GM15510 (cell line): ENCODE results near the gene FOXD2.

Source experiments
- POLR2A ChIP-seq: IDR thresholded peaks from 3 replicates; pipeline ENCODE4 v1.6.1; 2011; ENCODE audit warnings: borderline replicate concordance; ENCODE audit not compliant: insufficient read length; ENCODE audit errors: extremely low read depth

The FOXD2 gene

DNA sequence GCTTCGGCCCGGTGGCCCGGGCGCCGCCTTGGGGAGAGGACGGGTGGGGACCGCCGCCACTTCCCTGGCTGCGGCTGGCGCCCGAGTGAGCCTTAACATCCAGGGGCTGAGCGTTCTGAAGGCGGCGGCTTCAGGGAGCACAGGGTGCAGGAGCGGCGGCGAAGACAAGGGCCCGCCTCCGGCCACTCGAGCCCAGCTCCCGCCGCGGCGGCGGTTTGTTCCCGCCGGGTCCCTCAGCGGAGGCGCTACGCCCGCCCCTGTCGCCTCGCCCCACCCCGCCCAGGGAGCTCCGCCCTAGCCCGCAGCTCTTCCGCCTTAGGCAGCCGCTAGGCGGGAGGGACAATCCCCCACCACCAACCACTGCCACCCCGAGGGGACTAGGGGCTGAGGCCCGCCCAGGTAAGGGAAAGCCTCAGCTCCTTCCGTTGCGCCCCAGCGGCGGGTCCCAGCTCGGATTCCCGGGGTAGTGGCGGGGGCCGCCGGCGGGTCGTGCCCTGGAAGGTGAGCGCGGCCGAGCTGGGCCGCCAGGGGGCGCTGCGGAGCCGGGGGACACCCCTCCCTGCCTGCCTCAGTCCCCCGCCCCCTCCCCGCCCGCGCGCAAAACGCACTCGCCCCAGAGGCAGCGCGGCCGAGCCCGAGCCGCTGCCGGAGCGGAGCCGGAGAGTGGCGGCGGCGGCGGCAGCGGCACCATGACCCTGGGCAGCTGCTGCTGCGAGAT is at the start of gene FOXD2:
Gene FOXD2 (plus strand): TSS at position 598 of the 718 bp plus-strand sequence. CDS start 92 bp downstream, at position 690.
- peak; percentile 69 for TF ChIP-seq POLR2A

DNA sequence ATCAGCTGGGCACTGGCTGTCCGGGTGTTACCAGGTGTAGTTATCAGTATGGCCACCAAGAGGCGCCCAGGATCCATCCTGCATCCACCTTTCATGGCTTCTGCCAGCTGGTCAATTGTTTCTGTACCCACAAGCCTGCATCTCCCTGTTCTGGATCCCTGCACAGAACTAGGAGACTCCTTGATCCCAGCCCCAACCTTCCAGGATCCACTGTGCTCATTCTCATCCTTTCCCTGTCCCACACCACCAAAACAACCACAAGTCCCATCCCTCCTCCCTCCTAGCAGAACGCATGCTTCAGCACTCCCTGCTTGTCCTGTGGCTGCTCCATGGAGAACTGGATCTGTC is 49.0 kb upstream of the FOXD2 start:
- no peak for TF ChIP-seq POLR2A

DNA sequence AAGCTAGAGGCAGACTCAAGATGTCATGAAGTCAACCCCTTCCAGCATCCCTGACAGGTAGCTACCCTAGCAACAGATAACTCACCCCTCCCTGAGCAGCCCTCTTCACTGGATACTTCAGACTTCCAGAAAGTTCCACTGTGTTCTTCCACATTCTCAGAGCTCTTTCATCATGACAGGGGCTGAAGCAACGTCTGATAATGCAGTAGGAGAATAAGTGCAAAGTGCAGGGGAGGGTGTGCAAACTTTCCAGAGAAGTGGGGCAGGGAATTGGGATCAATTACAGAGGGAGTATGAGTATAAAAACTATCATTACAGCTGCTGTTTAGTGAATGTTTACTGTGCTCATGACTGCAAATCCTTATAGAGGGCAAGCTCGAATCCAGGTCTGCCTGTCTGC is 48.1 kb upstream of the FOXD2 start:
- no peak for TF ChIP-seq POLR2A

DNA sequence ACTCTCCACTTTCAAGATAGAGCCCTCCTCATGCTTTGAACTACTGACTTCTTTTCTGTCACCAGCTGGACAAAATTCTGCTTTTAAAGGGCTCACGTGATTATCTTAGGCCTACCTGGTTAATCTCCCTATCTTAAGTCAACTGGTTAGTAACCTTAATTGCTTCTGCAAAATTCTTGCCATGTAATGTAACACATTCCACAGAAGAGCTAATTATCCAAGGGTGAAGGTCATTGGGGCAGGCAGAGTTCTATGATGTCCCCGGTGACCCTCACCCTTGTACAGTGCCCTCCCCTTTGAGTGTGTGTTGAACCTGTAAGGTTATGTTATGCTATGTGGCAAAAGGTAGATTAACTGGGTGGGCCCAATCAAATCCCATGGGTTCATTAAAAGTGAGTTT is 47.0 kb upstream of the FOXD2 start:
- no peak for TF ChIP-seq POLR2A

DNA sequence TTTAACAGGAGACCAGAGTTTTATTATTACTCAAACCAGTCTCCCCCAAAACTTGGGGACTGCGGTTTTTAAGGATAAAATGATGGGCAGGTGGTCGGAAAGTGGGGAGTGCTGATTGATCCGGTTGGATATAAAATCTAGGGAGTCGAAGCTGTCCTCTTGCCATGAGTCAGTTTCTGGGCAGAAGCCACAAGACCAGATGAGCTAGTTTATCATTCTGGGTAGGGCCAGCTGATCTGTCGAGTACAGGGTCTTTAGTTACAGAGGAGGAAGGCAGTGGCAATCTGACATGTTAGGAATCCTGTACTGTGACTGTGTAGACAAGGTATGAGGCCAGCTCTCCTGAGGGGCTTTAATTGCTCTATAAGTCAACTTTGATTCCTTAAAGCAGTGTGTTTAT is 44.7 kb upstream of the FOXD2 start:
- no peak for TF ChIP-seq POLR2A

DNA sequence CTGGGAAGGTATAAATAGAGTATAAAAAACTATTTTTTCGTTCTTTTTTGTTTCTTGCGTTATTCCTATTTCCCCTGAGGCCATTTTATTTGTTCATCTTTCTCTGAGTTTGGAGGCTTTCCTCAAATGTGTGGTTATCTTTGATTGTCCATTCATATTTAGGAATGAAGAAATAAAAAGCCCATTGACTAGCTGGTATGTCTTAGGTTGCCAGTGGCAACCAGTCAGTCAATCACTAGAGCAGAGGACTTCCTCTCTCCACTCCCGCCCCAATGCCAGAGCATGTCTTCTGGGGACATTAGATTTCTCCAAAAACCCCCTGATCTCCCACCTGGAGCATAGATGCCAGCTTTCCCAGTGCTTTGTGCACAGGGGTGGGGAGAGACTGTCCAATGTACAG is 42.4 kb upstream of the FOXD2 start:
- TF ChIP-seq POLR2A: no peak

DNA sequence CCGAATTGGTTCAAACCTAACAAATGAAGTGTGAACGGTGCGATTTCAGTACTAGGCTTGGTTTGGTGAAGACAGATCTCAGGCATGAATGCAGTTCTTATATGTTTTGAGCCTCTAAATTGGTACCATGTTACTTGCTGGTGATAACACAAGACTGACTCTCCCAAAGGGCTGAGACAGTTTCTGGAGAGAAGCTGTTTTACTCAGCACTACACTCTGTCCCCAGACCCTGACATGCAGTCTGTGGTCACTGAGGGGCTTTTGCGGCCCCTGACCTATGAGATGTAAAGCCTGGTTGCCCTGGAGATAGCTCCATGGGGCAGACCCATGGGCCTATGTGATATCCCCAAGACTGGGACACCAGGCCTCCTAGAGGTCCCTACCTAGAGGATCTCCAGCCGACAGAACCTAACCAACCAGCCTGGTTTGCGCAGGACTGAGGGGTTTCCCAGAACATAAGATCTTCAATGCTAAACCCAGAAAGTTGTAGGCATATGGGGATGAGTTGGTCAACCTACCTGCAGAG is 41.1 kb upstream of the FOXD2 start:
- no peak for TF ChIP-seq POLR2A

DNA sequence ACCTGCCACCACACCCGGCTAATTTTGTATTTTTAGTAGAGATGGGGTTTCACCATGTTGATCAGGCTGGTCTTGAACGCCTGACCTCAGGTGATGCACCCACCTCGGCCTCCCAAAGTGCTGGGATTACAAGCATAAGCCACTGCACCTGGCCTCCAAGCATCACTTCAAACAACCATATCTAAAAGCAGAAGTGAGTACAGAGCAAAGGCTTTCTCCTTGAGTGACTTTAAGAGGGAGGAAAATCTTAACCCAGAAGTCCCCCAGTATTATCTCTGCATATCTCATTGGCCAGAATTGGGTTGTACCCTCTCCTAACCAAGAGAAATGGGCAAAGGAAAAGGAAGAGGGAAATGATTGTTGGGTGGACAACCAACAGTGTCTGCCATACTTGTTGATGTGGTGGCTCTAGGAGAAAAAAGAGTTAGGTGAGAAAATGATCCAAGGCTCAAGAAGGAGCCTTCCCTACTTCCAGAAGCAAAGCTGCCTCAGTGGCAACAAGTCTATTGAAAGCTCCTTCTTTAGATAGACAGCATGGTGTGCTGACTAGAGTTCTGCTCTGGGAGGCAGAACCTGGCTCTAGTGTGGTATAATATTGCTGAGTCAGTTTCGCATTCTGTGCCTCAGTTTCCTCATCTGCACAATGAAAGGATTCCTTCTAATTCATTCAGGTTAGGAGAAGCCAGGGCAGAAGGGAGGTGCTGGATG is 38.6 kb upstream of the FOXD2 start:
- TF ChIP-seq POLR2A: no peak

DNA sequence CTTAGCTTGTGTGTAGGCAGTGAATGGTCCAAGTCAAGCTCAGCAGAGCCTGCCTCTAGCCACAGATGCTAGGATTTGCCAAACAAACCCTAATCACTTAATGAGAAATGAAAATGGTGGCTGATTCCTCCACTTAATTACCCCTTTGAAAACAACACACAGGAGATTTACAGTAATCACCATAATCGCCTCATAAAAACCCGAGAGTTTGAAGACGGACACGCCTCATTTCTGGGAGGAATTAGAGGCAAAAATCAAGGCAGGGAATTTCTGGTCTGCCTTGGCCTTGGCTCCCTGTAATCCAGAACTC is 38.0 kb upstream of the FOXD2 start:
- no peak for TF ChIP-seq POLR2A

DNA sequence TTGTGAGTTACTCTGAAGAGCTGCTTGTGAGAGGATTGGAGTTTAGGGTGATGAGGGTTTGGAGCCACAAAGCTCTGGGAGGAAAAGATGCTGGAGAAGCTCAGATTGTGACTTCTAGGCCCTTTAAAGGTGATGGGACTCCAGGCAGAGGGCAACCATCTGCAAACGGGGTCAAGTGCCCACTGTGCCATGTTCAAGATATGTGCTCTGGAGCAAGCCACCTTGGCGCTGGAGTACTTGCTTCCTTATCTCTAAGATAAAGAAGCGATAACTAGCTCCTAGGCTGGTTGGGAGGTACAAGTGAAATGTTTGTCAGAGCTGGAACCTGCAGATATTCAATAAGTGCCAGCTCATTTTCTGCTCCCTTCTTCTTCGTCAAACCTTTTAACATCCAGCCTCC is 36.1 kb upstream of the FOXD2 start:
- TF ChIP-seq POLR2A: no peak

DNA sequence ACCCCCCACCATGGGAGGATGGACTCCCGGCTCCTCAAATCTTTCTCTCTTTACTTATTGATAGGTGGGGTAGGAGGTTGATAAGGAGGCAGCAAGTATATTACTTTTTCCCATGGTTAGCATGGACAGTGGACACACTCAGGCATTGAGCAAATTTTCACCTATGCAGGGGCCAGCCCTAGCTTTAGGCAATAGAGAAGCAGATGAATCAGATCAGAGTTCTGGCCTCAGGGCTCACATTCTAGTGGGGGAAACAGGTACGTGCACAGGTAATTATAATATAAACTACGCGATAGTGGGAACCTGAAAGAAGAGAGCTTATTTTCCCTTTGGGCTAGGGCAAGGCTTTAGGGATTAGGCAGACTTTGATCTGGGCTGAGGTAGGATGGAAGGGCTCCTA is 35.3 kb upstream of the FOXD2 start:
- TF ChIP-seq POLR2A: no peak

DNA sequence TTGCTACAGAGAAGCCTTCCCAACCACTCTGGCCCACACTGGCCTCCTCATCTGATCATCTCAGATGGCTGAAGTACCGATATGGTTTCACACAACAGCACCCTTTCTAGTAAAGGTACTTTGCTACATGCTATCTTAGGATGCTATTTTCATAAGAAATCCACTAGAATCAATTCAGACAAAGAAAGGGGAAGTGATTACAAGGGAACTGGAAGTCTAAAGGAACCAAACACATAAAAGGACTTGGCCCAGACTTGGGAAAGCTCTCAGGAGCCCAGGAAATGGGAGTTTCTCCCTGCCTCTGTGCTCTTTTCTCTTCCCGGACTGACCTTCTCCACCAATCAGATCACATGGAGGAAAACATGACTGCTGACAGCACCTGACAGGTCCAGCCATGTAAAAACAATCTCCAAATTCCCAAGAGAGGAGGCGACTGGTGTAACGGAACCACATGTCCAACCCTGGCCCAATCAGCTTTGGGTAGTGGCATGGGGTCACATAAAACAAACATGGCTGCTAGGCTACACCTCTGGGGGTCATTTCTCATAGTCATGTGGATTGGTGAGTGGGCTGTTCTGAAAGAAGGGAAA is 34.4 kb upstream of the FOXD2 start:
- no peak for TF ChIP-seq POLR2A

DNA sequence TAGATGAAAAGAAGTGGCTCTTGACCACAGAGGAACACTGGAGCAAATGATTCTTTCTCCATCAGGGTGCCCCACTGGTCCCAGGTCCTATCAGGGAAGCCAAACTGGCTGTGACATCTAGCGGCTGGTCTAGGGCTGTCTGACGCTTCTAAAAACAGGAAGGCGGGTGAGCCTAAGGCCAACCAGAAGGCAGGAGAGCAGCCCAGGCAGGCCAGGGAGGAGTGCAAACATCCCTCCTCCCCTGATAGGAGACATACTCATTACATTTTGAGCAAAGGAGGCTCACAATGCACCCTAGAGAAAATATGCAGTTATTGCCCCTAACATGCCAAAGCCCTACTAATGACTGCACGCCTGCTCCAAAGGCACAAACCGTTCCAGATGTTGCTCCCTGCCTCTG is 32.1 kb upstream of the FOXD2 start:
- no peak for TF ChIP-seq POLR2A

DNA sequence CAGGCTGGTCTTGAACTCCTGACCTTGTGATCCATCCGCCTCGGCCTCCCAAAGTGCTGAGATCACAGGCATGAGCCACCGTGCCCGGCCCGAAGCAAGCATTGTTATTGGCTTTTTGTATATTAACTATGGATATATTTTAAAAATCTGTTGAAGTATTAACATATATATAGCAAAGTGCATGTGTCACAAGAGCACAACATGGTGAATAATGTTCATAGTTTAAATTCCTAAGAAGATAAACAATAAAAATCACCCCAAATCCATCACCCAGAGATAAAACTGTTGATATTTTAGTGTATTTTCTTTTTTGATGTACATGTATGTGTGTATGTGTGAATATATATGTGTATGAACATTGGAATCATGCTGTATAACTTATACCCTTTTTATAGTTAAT is 30.9 kb upstream of the FOXD2 start:
- no peak for TF ChIP-seq POLR2A

DNA sequence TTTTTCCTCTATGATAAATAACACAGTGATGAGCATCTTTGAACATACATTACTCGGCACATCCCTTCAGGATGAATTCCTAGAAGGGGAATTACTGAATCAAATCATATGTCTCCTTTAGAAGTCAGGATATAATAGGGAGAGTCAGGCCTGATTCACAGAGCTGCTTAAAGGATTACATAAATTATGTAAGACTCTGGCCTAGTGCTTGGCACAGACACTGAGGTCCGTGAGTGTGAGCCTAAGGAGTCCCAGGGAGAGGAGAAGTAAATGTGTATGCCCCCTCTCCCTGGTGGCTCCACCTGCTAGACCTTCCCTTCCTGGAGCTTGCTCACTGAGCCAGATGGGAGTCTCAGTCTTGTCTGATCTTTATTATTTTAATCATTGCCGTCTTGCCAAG is 30.4 kb upstream of the FOXD2 start:
- TF ChIP-seq POLR2A: no peak
